ENCODE measurements around the gene CACNA1B. TPM values are rescaled to one million over a fixed set of nuclear protein-coding genes. Genes with fewer than 3 reads are reported as not detected.

CACNA1B gene
- total and polyA plus RNA-seq, 2 donors (not counting 1 experiment from before 2014, with no cell fraction given): 0.15 TPM; not detected in 1

GRCh38 chr9:138066049-138066448, 188.5 kb downstream of the CACNA1B start:
- Histone ChIP-seq H3K27ac (ENCODE audit: low read length in 2 of 2) (no peak overlapping the region), H3K36me3 (replicated peaks in 1 of 2; ENCODE audit: control extremely low read depth in 1 of 2, control insufficient read depth in 1 of 2, extremely low read depth in 1 of 2, insufficient read depth in 2 of 2, low read length in 1 of 2) (no peaks in the 10 kb centered on the region), H3K4me2 (replicated peaks; ENCODE audit: low read depth, low read length, poor library complexity, severe bottlenecking) (no peak overlapping the region), H3K9ac (ENCODE audit: low read length) (no peak overlapping the region), H2AFZ (ENCODE audit: insufficient read depth, low read depth, low read length, poor library complexity, severe bottlenecking) (no peak overlapping the region), H3K4me3 (ENCODE audit: control extremely low read depth in 1 of 5, extremely low read depth in 1 of 5, insufficient read depth in 1 of 5, low read depth in 2 of 5, low read length in 4 of 5) (no peak overlapping the region), H3K9me3 (ENCODE audit: control extremely low read depth in 1 of 3, control insufficient read depth in 2 of 3, insufficient read depth in 1 of 3, low read length in 2 of 3) (no peaks in the 10 kb centered on the region), H3K79me2 (ENCODE audit: control insufficient read depth, insufficient read depth, low read length) (no peaks in the 10 kb centered on the region), H3K27me3 (replicated peaks in 1 of 4; ENCODE audit: control extremely low read depth in 1 of 4, control insufficient read depth in 3 of 4, insufficient read depth in 4 of 4, low read length in 3 of 4) (peaks cover 0 to 8% (median 0%) of the 10 kb centered on the region in 4 experiments), H3K4me1 (ENCODE audit: control insufficient read depth in 2 of 2, insufficient read depth in 2 of 2, low read length in 2 of 2) (no peaks in the 10 kb centered on the region), H4K20me1 (ENCODE audit: control insufficient read depth, insufficient read depth, low read length, poor library complexity, severe bottlenecking) (no peaks in the 10 kb centered on the region)
- ATAC-seq (ENCODE audit: low read depth): no peak
- WGBS (ENCODE audit: insufficient coverage): 83% methylated on average over 5 of the region's 6 CpGs
- ChIA-PET CTCF (no interaction called here), POLR2A (no interaction called here)
- Mint-ChIP-seq H3K27me3 (peaks cover 19% of the 10 kb centered on the region), H3K4me1 (no peaks in the 10 kb centered on the region), H3K9me3 (ENCODE audit: insufficient read depth) (no peaks in the 10 kb centered on the region), H3K4me3 (no peak overlapping the region), H3K27ac (no peak overlapping the region)
- no peak for DNase-seq
- no peak for TF ChIP-seq EZH2 (IDR thresholded peaks at IDR 0.05; ENCODE audit: borderline replicate concordance, insufficient read depth, low read depth, low read length, poor library complexity, severe bottlenecking)
- TF ChIP-seq, protein P1, sequence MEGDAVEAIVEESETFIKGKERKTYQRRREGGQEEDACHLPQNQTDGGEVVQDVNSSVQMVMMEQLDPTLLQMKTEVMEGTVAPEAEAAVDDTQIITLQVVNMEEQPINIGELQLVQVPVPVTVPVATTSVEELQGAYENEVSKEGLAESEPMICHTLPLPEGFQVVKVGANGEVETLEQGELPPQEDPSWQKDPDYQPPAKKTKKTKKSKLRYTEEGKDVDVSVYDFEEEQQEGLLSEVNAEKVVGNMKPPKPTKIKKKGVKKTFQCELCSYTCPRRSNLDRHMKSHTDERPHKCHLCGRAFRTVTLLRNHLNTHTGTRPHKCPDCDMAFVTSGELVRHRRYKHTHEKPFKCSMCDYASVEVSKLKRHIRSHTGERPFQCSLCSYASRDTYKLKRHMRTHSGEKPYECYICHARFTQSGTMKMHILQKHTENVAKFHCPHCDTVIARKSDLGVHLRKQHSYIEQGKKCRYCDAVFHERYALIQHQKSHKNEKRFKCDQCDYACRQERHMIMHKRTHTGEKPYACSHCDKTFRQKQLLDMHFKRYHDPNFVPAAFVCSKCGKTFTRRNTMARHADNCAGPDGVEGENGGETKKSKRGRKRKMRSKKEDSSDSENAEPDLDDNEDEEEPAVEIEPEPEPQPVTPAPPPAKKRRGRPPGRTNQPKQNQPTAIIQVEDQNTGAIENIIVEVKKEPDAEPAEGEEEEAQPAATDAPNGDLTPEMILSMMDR (IDR thresholded peaks at IDR 0.05): no peak
- intact Hi-C loops (cut with micrococcal nuclease): no loop called here

DNA sequence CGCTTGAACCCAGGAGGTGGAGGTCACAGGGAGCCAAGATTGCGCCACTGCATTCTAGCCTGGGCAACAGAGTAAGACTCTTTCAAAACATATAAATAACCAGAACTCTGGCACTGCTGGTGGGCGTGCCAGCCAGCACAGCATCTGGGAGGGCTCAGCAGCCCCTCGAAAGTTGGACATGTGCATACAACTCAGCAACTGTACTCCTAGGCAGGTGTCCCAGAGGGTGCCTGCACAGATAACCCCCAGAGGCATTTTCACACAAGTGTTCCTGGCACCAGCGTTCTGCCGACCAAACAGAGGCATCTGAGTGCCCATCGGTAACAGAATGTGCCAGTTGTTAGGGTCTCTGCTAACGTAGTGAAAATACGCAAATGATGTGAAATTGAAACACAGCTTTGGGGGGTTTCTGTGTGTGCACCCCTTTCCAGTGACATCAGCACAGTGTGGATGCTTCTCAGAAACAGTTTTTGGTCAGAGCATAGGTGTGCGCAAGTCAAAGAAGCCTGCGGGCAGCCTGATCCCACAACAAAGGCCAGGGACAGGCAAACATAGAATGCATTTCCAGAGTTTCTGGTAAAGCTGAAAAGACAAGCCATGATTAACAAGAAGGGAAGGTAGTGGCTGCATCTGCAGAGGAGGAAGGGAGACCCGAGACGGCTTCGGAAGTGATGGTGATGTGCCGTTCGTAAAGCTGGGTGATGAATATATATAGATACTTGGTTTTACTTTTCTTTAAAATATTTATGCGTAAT, 190.2 kb downstream of the CACNA1B start:
- Histone ChIP-seq H3K9ac (ENCODE audit: low read length) (no peak overlapping the region), H3K4me1 (ENCODE audit: control insufficient read depth in 2 of 2, insufficient read depth in 2 of 2, low read length in 2 of 2) (no peaks in the 10 kb centered on the region), H3K79me2 (ENCODE audit: control insufficient read depth, insufficient read depth, low read length) (no peaks in the 10 kb centered on the region), H3K27ac (ENCODE audit: low read length in 2 of 2) (no peak overlapping the region), H3K9me3 (ENCODE audit: control extremely low read depth in 1 of 3, control insufficient read depth in 2 of 3, insufficient read depth in 1 of 3, low read length in 2 of 3) (no peaks in the 10 kb centered on the region), H3K4me3 (ENCODE audit: control extremely low read depth in 1 of 5, extremely low read depth in 1 of 5, insufficient read depth in 1 of 5, low read depth in 2 of 5, low read length in 4 of 5) (no peak overlapping the region), H3K36me3 (replicated peaks in 1 of 2; ENCODE audit: control extremely low read depth in 1 of 2, control insufficient read depth in 1 of 2, extremely low read depth in 1 of 2, insufficient read depth in 2 of 2, low read length in 1 of 2) (no peaks in the 10 kb centered on the region), H3K4me2 (replicated peaks; ENCODE audit: low read depth, low read length, poor library complexity, severe bottlenecking) (no peak overlapping the region), H2AFZ (ENCODE audit: insufficient read depth, low read depth, low read length, poor library complexity, severe bottlenecking) (no peak overlapping the region), H3K27me3 (replicated peaks in 1 of 4; ENCODE audit: control extremely low read depth in 1 of 4, control insufficient read depth in 3 of 4, insufficient read depth in 4 of 4, low read length in 3 of 4) (peaks cover 0 to 4% (median 0%) of the 10 kb centered on the region in 4 experiments), H4K20me1 (ENCODE audit: control insufficient read depth, insufficient read depth, low read length, poor library complexity, severe bottlenecking) (no peaks in the 10 kb centered on the region)
- WGBS (ENCODE audit: insufficient coverage): 91% methylated on average over 16 of the region's 17 CpGs
- CTCF ChIA-PET: no interaction called here
- Mint-ChIP-seq H3K27ac (no peak overlapping the region), H3K9me3 (ENCODE audit: insufficient read depth) (no peaks in the 10 kb centered on the region), H3K4me1 (no peaks in the 10 kb centered on the region), H3K4me3 (no peak overlapping the region), H3K27me3 (peaks cover 19% of the 10 kb centered on the region)
- POLR2A ChIA-PET: no interaction called here
- DNase-seq (no peak), ATAC-seq (ENCODE audit: low read depth) (no peak)
- intact Hi-C loops (cut with micrococcal nuclease): no loop called here
- TF ChIP-seq, protein P1 (IDR thresholded peaks at IDR 0.05): no peak
- no peak for TF ChIP-seq EZH2 (IDR thresholded peaks at IDR 0.05; ENCODE audit: borderline replicate concordance, insufficient read depth, low read depth, low read length, poor library complexity, severe bottlenecking)
